ENCODE measurements around the gene CAMTA1.

DNA sequence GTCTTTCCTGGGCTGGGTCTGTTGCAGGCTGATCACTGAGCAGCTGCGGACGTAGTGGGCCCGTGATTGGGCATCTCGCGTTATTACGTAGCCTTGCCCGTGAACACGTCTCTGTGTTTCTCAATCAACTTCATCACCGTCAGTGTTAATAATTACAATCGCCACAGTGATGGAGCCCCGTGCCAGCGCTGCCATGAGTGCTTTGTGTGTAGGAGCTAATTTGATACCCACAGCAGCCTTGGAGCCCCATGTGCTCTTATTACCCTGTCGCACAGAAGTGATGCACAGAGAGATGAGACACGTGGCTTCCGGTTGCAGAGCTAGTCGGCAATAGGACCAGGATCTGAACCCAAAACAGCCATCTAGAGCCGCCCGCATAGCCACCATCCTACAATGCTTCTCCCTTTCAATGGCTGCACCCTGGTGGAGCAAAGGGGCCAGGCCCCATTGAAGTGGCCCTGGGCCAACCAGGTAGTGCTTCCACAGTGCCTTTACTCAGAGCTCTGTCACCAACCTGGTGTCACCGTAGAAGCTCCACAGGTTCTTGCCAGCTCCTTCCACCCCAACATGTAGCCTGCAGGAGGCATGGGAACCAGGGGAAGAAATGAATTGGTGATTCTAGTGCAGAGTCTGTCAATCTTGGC lies 587.3 kb downstream of the CAMTA1 start:
- TF ChIP-seq, protein P1, sequence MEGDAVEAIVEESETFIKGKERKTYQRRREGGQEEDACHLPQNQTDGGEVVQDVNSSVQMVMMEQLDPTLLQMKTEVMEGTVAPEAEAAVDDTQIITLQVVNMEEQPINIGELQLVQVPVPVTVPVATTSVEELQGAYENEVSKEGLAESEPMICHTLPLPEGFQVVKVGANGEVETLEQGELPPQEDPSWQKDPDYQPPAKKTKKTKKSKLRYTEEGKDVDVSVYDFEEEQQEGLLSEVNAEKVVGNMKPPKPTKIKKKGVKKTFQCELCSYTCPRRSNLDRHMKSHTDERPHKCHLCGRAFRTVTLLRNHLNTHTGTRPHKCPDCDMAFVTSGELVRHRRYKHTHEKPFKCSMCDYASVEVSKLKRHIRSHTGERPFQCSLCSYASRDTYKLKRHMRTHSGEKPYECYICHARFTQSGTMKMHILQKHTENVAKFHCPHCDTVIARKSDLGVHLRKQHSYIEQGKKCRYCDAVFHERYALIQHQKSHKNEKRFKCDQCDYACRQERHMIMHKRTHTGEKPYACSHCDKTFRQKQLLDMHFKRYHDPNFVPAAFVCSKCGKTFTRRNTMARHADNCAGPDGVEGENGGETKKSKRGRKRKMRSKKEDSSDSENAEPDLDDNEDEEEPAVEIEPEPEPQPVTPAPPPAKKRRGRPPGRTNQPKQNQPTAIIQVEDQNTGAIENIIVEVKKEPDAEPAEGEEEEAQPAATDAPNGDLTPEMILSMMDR (IDR thresholded peaks at IDR 0.05): no peak
- TF ChIP-seq POLR2A (IDR thresholded peaks at IDR 0.05) (no peak), POLR2AphosphoS5 (IDR thresholded peaks at IDR 0.05) (no peak)

All from stomach (tissue), 4 donors.